ENCODE data around the gene AKAP14.
"Not testable (repeated sequence)": the region's sequence is repeated elsewhere in the genome, so short reads cannot be mapped to it uniquely, and the experiment has no call there.

The AKAP14 gene

DNA sequence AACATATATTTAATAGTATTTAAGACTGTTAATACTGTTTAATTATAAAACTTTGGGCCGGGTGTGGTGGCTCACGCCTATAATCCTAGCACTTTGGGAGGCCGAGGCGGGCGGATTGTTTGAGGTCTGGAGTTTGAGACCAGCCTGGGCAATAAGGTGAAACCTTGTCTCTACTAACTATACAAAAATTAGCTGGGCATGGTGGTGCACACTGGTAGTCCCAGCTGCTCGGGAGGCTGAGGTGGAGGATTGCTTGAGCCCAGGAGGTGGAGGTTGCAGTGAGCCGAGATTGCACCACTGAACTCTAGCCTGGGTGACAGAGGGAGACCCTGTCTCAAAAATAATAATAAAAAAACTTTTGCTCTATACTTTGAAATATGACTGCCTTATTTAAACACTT lies 26.7 kb downstream of the AKAP14 start:
- DNase-seq (ENCODE audit: low spot score), result not testable (repeated sequence)

- DNase-seq (ENCODE audit: low spot score), result no peak
These were observed 39.7 kb downstream of the AKAP14 start for GRCh38 chrX:119935215-119935874.

- no peak for DNase-seq (ENCODE audit: low spot score)
These were observed 45.6 kb downstream of the AKAP14 start for GRCh38 chrX:119941336-119941735.

DNA sequence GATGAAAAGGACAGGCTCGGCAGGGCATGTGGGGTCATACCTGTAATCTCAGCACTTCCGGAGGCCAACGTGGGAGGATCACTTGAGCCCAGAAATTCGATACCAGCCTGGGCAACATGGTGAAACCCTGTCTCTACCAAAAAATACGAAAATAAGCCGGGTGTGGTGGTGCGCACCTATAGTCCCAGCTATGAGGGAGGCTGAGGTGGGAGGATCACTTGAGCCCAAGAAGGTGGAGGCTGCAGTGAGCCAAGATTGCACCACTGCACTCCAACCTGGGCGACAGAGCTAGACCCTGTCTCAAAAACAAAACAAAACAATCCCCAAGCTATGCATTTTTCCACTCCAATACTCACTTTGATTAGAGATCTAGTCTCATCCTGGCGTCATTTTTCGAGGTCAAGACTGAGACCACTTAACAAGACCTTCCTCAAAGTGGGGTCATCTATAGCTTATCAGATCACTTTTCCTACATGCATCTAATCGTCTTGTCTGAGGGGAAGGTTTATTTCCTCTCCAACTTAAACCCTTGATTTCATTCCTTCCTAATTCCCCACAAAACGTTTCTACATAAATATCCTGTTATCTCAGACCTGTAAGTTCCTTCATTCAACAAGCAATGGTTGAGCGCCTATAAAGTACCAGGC lies 46.6 kb downstream of the AKAP14 start:
- DNase-seq (ENCODE audit: low spot score), result no peak

DNA sequence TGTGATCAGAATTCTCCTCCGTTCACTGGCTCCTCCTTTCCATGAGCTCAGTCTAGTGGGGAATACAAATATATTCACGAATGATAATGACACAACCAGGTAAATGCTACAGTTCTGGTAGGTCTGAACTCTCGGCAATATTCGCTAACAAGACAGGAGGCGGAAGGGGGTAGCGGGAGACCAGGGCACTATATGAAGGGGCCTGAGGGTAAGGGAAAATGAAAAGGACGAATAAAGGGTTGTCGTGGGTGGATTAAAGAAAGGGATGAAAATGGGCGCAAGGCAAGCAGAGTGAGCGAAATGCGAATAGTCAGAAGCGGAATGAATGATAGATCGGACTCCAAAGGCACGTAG lies 47.1 kb downstream of the AKAP14 start:
- no peak for DNase-seq (ENCODE audit: low spot score)

DNA sequence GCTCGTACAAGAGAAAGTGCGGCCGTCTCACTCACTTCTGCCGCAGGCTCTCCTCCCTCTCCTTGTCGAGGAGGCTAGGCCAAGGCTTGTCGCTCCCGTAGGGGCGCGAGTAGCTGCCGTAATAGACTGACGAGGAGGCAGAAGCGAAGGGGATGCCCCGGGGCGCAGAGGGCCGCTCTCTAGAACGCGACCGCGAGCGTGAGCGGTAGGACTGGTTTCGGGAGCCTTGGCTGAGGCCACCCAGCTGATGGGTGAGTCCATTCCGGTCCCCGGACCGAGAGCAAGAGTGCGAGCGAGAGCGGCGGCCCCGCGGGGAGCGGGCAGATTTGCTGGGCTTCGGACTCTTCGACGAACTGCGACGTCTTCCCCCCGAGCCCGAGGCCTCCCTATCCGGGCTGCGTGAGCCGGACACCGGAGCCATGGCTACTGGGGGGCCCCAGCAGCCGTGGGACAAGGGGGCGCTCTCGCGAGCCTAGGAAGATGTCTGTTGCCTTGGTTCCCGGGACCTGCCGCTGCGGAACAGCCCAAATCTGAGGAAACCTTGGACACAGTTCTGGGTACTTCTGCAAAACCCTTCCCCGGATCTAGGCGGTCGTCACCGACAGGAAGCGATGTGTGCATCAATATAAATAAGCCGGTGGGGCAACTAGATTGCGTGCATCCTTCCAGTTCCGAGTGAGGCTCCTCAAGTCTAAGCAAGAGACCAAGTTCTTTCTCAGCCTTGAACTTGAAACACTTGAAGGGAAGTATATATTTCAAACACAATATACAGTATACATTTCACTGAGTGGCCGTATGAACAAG lies 47.7 kb downstream of the AKAP14 start, which contains the start of gene NKAP:
Gene NKAP, minus strand, starts transcription at position 567 of the 804 bp plus-strand sequence. Its CDS starts 146 bp downstream, at position 421.
- DNase-seq (ENCODE audit: low spot score), result peak; percentile 72

GRCh38 chrX:119945481-119945880 lies 49.8 kb downstream of the AKAP14 start:
- no peak for DNase-seq (ENCODE audit: low spot score)

- no peak for DNase-seq (ENCODE audit: low spot score)
These were observed 52.7 kb downstream of the AKAP14 start for GRCh38 chrX:119948381-119948780.

GRCh38 chrX:119954374-119954773 lies 58.7 kb downstream of the AKAP14 start:
- no peak for DNase-seq (ENCODE audit: low spot score)

GRCh38 chrX:119955807-119956570 lies 60.3 kb downstream of the AKAP14 start:
- not testable (repeated sequence) for DNase-seq (ENCODE audit: low spot score)

DNA sequence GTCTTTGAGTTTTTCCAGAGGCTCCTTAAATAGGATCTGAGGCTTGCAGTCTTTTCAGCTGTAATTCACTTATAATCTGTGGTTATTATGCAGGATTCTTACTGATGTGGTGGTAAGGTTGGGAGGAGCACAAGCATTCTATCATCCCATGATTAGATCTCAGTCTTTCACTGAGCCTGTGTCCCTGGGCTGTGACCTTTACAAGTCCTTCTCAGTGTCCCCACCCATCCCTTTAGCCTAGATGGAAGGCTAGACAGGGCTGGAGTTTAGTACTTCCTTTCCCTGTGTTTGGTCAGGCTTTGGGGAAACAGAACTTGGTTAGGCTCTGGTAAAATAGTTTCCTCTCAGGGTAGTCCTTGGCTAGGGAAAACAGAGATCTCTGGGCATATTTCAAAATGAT lies 64.9 kb downstream of the AKAP14 start:
- no peak for DNase-seq (ENCODE audit: low spot score)

DNA sequence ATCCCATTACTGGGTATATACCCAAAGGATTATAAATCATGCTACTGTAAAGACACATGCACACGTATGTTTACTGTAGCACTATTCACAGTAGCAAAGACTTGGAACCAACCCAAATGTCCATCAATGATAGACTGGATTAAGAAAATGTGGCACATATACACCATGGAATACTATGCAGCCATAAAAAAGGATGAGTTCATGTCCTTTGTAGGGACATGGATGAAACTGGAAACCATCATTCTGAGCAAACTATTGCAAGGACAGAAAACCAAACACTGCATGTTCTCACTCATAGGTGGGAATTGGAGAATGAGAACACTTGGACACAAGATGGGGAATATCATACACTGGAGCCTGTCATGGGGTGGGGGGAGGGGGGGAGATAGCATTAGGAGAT lies 71.1 kb downstream of the AKAP14 start:
- not testable (repeated sequence) for DNase-seq (ENCODE audit: low spot score)

Data from D341Med (cell line).